SH-SY5Y (cell line): ENCODE data around the gene EIF2AK3.

ENCODE experiments used
- GATA2 ChIP-seq: IDR thresholded peaks from 2 replicates; pipeline ENCODE4 v1.6.1; 2011; ENCODE audit warnings: mild to moderate bottlenecking, low read depth, low read length
- GATA3 ChIP-seq: IDR thresholded peaks from 2 replicates; pipeline ENCODE4 v1.6.1; 2011; ENCODE audit warnings: low read depth, mild to moderate bottlenecking, low read length, moderate library complexity

GRCh38 chr2:88530081-88530480, 97.2 kb downstream of the EIF2AK3 start:
- TF ChIP-seq GATA2, result no peak
- no peak for TF ChIP-seq GATA3
